ENCODE data around the gene SEBOX.

GRCh38 chr17:28384281-28385036, 19.5 kb upstream of the SEBOX start:
- TF ChIP-seq GATA2 (IDR thresholded peaks at IDR 0.05; ENCODE audit: low read depth, low read length), result no peak
- TF ChIP-seq GATA3 (IDR thresholded peaks at IDR 0.05; ENCODE audit: low read depth, low read length), result no peak
